ENCODE results near the gene ST8SIA6.
"Not testable (repeated sequence)": the region's sequence is repeated elsewhere in the genome, so short reads cannot be mapped to it uniquely, and the experiment has no call there.

The ST8SIA6 gene

GRCh38 chr10:17426263-17426750 lies 28.1 kb downstream of the ST8SIA6 start:
- DNase-seq (ENCODE audit: low read depth): no peak

DNA sequence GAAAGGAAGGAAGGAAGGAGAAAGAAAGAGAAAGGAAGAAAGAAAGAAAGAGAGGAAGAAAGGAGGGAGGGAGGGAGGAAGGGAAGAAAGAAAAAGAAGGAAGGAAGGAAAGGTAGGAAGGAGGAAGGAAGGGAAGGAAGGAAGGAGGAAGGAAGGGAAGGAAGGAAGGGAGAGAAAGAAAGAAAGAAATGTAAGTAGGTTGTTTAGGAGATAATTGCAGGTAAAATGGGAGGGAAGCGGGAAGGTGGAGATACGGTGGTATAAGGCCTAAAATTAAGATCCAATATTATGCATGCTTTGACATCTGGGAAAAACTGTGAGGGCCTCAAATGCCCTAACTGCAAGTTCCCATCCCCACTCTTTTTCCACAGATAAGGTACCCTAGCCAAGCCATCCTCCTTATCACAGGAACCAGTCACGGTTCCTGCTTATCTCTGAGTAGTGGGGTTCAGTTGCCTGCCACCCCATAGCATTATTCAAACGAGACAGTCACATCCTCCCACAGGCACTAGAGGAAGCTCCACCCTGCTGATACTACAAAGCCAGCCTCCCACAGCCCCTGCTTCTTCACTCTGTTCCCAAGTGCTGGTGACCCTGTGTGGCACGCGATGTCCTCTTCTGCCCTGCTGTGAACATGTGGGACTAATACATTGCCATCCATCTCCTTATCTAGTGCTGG lies 28.7 kb downstream of the ST8SIA6 start:
- DNase-seq (ENCODE audit: low read depth): no peak

DNA sequence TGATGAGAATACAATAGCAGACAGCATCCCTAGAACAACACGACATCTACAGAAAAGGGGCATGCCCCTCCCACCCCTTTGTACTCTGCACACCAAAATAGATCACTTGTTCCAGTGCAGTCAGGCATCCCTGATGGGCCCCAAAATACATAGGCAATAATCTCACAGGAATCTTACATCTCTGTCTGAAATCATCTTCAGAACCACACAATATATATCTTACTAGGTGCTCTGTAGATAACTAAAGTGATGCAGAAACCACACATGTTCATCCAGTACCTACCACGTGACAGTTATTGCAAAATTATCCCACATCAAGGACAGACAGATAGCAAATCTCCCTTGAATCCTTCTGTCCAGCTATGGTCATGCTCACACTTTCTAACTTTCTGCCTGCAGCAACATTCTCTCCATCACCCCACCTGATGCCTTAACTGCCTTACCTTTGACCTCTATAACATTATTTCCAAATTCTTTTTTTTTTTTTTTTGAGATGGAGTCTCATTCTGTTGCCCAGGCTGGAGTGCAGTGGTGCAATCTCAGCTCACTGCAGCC lies 30.7 kb downstream of the ST8SIA6 start:
- no peak for DNase-seq (ENCODE audit: low read depth)

- DNase-seq (ENCODE audit: low read depth): no peak
Measured at GRCh38 chr10:17422931-17423330, 31.5 kb downstream of the ST8SIA6 start.

DNA sequence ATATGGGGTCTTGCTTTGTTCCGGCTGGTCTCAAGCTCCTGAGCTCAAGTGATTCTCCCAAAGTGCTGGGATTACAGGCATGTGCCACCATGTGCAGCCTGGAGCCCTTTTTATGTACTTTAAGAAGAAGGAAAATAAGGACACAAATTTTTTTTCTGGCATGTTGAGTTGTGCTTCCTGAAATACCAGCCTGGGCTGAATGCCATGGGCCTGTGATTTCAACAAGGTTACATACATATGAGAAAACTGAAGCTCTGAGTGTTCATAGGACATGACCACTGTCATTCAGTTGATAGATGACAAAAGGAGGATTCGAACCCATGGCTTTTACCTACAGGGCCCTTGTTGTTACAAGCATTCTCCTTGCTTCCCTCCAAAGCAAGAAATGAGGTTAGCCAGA lies 36.1 kb downstream of the ST8SIA6 start:
- DNase-seq (ENCODE audit: low read depth): peak; percentile 51

GRCh38 chr10:17416442-17417211 lies 37.8 kb downstream of the ST8SIA6 start:
- DNase-seq (ENCODE audit: low read depth): no peak

- DNase-seq (ENCODE audit: low read depth): no peak
Measured at GRCh38 chr10:17415046-17415658, 39.2 kb downstream of the ST8SIA6 start.

DNA sequence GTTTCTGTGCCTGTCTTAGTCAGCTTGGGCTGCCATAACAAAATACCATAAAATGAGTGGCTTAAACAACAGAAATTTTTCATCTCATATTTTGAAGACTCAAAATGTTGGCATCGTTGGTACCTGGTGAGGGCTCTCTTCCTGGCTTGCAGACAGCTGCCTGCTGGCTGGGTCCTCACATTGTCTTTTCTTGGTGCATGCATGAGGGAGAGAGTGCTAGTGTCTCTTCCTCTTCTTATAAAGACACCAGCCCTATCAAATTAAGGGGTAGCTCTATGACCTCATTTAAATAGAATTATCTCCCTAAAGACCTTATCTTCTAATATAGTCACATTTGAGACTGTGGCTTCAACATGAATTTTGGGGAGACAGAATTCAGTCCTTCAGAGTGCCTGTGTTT lies 39.9 kb downstream of the ST8SIA6 start:
- DNase-seq (ENCODE audit: low read depth): no peak

DNA sequence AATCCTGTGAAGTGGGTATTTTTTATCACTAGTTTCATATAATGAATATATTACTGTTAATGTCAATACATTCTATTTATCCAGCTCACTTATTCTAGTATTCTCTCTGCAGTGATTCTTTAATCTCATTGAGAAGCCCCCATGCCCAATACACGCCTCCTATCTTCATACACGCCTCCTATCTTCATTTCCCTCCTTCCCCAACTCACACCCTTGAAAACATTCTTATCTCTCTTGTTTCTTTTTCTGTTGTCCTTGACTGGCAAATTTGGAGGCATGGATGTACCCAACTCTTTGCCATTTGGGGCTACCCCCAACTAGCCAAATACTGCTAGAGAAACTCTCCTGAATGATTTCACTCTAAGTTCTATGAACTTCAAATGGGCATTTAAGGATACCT lies 40.5 kb downstream of the ST8SIA6 start:
- DNase-seq (ENCODE audit: low read depth): no peak

DNA sequence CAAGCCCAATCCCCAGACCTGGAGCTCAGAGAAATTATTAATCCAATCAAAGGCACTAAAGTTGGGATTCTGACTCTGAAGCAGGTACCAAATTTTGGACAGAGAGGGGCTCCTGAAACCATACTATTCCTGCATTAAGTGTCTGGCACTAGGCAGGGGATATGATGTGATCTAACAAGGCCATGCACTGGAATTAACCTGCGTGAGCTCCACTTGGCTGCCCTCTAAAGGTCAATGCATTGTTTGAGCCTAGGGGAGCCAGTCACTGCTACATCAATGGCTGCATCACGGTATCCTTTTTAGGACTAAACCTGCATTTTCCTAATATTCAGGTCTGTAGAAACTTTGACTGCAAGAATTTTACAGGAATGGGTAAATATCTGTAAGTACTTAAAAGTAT lies 42.1 kb downstream of the ST8SIA6 start:
- DNase-seq (ENCODE audit: low read depth): no peak

DNA sequence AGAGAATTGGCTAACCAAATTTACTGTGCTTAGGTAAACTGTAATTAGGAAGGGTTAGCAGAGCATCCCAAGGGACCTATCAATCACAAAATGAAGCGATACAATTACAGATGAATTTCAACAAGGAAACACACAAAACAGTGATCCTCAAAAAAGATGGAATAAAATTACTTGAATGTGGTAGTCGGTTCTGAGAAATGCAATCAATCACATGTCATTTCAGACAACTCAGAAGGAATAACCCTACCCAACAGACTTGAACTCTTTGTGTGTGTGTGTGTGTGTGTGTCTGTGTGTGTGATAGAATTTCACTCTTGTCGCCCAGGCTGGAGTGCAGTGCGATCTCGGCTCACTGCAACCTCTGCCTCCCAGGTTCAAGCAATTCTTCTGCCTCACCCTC lies 43.5 kb downstream of the ST8SIA6 start:
- DNase-seq (ENCODE audit: low read depth): no peak

- DNase-seq (ENCODE audit: low read depth): no peak
Measured at GRCh38 chr10:17409170-17409733, 45.1 kb downstream of the ST8SIA6 start.

GRCh38 chr10:17407047-17407446 lies 47.3 kb downstream of the ST8SIA6 start:
- DNase-seq (ENCODE audit: low read depth): no peak

DNA sequence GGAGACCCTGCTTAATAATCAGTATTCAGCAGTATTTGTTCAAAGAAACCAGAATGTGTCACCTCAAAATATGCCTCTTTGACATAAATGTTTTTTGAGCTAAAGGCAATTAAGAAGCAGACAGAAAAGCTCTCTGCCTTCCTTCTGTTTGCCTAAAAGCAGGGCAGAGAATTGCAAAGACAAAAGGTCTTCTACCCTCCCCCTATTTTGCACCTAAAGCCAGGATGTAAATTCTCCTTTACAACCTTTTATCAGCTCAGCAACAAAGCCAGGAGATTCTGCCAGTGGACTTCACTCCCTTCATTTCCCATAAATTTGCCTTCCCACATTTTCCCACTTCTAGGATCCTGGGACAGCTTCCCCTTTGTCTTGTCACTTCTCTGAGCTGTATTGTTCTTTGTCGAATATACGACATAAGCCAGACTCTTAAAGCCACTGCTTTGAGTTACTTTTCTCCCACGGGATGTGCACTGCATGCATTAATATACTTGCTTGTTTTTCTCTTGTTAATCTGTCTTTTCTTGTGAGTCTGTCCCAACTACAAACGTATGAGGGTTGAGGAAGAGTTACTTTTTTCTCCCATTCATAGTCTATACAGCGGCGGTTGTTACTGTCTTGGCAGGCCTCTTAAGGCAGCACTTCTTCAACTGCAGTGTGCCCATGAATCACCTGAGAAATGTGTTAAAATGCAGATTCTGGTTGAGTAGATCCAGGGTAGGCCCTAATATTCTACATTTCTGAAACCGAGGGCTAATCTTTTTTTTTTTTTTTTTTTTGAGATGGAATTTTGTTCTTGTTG lies 48.2 kb downstream of the ST8SIA6 start:
- DNase-seq (ENCODE audit: low read depth): no peak

- DNase-seq (ENCODE audit: low read depth): no peak
Measured at GRCh38 chr10:17403161-17403560, 51.2 kb downstream of the ST8SIA6 start.

DNA sequence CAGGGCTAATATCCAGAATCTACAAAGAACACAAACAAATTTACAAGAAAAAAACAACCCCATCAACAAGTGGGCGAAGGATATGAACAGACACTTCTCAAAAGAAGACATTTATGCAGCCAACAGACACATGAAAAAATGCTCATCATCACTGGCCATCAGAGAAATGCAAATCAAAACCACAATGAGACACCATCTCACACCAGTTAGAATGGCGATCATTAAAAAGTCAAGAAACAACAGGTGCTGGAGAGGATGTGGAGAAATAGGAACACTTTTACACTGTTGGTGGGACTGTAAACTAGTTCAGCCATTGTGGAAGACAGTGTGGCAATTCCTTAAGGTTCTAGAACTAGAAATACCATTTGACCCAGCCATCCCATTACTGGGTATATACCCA lies 52.4 kb downstream of the ST8SIA6 start:
- not testable (repeated sequence) for DNase-seq (ENCODE audit: low read depth)

DNA sequence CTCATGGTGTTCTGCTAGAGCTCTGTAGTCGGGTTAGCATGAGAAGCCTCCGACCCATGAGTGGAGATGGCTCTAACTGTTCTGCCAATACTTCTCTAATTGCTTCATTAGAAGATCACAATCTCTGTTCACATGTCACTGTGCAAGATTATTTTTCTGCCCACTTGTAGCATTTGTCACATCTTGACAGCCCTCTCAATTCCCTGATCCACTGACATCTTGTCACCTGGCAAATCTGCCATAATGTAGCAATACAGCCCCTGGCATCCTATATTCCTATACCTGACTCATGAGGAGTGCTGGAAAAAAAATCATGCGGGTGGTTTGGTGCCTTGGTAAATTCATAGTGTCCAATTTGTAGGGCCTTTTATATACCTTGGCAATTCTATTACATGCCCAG lies 58.4 kb downstream of the ST8SIA6 start:
- DNase-seq (ENCODE audit: low read depth): no peak

DNA sequence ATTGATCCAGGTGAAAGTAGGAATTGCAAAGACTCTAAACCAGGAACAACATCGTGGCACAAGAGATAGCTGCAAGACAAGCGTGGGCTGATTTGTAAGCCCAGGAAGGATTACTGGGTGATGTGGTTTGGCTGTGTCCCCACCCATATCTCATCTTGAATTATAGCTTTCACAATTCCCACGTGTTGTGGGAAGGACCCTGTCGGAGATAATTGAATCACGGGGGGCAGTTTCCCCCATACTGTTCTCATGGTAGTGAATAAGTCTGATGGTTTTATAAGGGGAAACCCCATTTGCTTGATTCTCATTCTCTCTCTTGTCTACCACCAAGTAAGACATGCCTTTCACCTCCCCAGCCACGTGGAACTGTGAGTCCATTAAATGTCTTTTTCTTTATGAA lies 59.5 kb downstream of the ST8SIA6 start:
- DNase-seq (ENCODE audit: low read depth): no peak

- no peak for DNase-seq (ENCODE audit: low read depth)
Measured at GRCh38 chr10:17387861-17388503, 66.4 kb downstream of the ST8SIA6 start.

GRCh38 chr10:17386616-17387075 lies 67.7 kb downstream of the ST8SIA6 start:
- no peak for DNase-seq (ENCODE audit: low read depth)

- no peak for DNase-seq (ENCODE audit: low read depth)
Measured at GRCh38 chr10:17386021-17386420, 68.4 kb downstream of the ST8SIA6 start.
